CD4-positive, alpha-beta T cell (primary cell): Measurements from ENCODE around the gene ACVR1C. TPM values are rescaled to one million over a fixed set of nuclear protein-coding genes. Genes with fewer than 3 reads are reported as not detected.

Source experiments
- ATAC-seq: fragments of 200-7000 bp; cut with Tn5 transposase; one replicate; pipeline ENCODE4 v1.10.0; 2022; ENCODE audit warnings: mild to moderate bottlenecking; ENCODE audit not compliant: poor library complexity
- CTCF ChIA-PET: fragments of 350-600 bp; sonication (Branson Sonifier 250); formaldehyde crosslinking; loops from one replicate; lab custom pipeline; 2021; ENCODE audit warnings: antibody characterized with exemption, inconsistent platforms; lab: Charles Lee
- POLR2A ChIA-PET: fragments of 350-600 bp; sonication (Branson Sonifier 250); formaldehyde crosslinking; loops from one replicate; lab custom pipeline; 2021; ENCODE audit warnings: antibody characterized with exemption, inconsistent platforms; lab: Charles Lee
- DNase-seq, 14 experiments: peaks; one replicate each; pipeline ENCODE4 v3.0.0-alpha.2; 2013 to 2020; ENCODE audit warnings: mixed read lengths in 2 of 14
- H3K27ac ChIP-seq, 2 donors: one replicate each; pipeline versions ENCODE4 v1.5.1 to v1.7.0; 2013; ENCODE audit warnings: low read length in 2 of 2, low read depth in 1 of 2, mild to moderate bottlenecking in 1 of 2
- H3K27me3 ChIP-seq, 2 experiments: 1 replicate in 1 of 2; 2 replicates in 1 of 2; pipeline versions ENCODE4 v1.6.1 to v1.7.0; 2013; ENCODE audit warnings: low read length in 2 of 2, control low read depth in 1 of 2, mild to moderate bottlenecking in 1 of 2, moderate library complexity in 1 of 2; ENCODE audit not compliant: insufficient read depth in 2 of 2, control insufficient read depth in 1 of 2
- H3K36me3 ChIP-seq: one replicate; pipeline ENCODE4 v1.6.1; 2013; ENCODE audit warnings: low read length, control low read depth; ENCODE audit not compliant: insufficient read depth
- H3K4me1 ChIP-seq: one replicate; pipeline ENCODE4 v1.6.1; 2013; ENCODE audit warnings: low read length, control low read depth; ENCODE audit not compliant: insufficient read depth
- H3K4me3 ChIP-seq: one replicate; pipeline ENCODE4 v1.5.1; 2013; ENCODE audit warnings: mild to moderate bottlenecking, low read length, moderate library complexity
- H3K9me3 ChIP-seq, 2 experiments: 1 replicate in 1 of 2; 2 replicates in 1 of 2; pipeline versions ENCODE4 v1.6.1 to v1.7.0; 2013; ENCODE audit warnings: low read length in 2 of 2, mild to moderate bottlenecking in 2 of 2, control low read depth in 1 of 2, moderate library complexity in 1 of 2; ENCODE audit not compliant: control insufficient read depth in 1 of 2, insufficient read depth in 1 of 2
- H3K27ac Mint-ChIP-seq: one replicate; pipeline ENCODE4 v1.8.0; 2020; ENCODE audit warnings: mixed read lengths
- H3K27me3 Mint-ChIP-seq: one replicate; pipeline ENCODE4 v1.8.0; 2021; ENCODE audit warnings: mixed read lengths
- H3K36me3 Mint-ChIP-seq: one replicate; pipeline ENCODE4 v1.8.0; 2021; ENCODE audit warnings: low read depth, mixed read lengths
- H3K4me1 Mint-ChIP-seq: one replicate; pipeline ENCODE4 v1.8.0; 2021; ENCODE audit warnings: low read depth, mixed read lengths
- H3K4me3 Mint-ChIP-seq: one replicate; pipeline ENCODE4 v1.8.0; 2020; ENCODE audit warnings: mild to moderate bottlenecking, mixed read lengths
- H3K9me3 Mint-ChIP-seq: one replicate; pipeline ENCODE4 v1.8.0; 2020; ENCODE audit warnings: mixed read lengths
- intact Hi-C, 2 experiments: fragments of 100-400 bp; cut with DNase I in 1 of 2; cut with micrococcal nuclease in 1 of 2; formaldehyde crosslinking; loops; one replicate each; pipeline versions ENCODE4 v1.15.1 to v1.9.0; 2023 to 2025; cut with DNase I, micrococcal nuclease
- total RNA-seq, 174 experiments: library from RNA in 2 of 174; stranded (reverse) in 2 of 174; gene quantifications; one replicate each; pipeline ENCODE4 v1.2.3 and lab custom pipeline; 2021 to 2026
- TF ChIP-seq, protein P1 (sequence below): fragments of 200-600 bp; IDR thresholded peaks from one replicate; pipeline ENCODE4 v1.8.0; 2022; ENCODE audit warnings: antibody characterized with exemption, mild to moderate bottlenecking

ACVR1C gene
- total RNA-seq, 2 experiments from 2014 or later, result 5.2 to 6.2 TPM

DNA sequence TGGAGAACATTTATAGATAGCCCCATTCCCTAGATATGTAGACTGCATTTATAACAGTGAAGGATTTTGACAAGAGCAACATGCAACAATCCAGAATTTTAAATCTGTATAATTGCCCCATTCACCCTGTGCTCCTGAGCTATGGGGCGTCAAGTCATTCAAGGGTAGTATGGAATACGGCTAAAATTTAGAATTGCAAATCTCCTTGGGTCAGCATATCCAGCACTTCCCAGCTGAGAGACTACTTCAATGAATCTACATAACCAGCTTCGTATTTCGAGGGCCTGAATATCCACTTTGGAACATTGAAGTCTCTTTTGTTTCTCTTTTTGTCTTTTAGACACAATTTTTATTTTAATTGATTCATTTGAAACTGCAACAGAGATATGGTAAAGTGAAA is 28.4 kb upstream of the ACVR1C start:
- CTCF ChIA-PET, result no interaction called here

DNA sequence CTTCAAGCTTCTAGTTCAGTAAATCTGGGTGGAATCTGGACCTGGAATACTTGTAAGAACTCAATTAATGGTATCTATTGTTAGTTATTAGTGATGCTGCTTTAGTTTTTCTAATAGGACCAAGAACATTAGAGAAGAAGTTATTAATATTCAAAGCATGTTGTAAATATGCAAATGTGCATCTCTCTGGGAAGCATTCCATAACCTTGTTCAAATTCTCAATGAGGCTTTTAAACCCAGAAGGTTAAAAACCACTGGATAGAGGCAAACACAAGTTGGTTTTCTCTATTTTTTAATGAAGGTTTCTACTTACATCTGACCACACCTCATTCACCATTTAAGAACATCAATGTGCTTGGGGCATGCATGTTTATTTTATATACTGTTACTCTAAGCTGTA is 16.1 kb upstream of the ACVR1C start:
- ChIA-PET CTCF (no interaction called here), POLR2A (no interaction called here)
- ATAC-seq, result no peak
- no peak overlapping the region for H3K4me3 Mint-ChIP-seq
- Histone ChIP-seq H3K9me3 (no peaks in the 10 kb centered on the region), H3K4me3 (no peak overlapping the region), H3K27me3 (peaks cover 0 to 4% of the 10 kb centered on the region in 2 experiments), H3K27ac (no peak overlapping the region), H3K4me1 (no peaks in the 10 kb centered on the region), H3K36me3 (no peaks in the 10 kb centered on the region)
- peaks cover 10% of the 10 kb centered on the region for H3K27me3 Mint-ChIP-seq
- no peak for DNase-seq
- no peaks in the 10 kb centered on the region for H3K4me1 Mint-ChIP-seq
- peaks cover 3% of the 10 kb centered on the region for H3K9me3 Mint-ChIP-seq
- TF ChIP-seq, protein P1, sequence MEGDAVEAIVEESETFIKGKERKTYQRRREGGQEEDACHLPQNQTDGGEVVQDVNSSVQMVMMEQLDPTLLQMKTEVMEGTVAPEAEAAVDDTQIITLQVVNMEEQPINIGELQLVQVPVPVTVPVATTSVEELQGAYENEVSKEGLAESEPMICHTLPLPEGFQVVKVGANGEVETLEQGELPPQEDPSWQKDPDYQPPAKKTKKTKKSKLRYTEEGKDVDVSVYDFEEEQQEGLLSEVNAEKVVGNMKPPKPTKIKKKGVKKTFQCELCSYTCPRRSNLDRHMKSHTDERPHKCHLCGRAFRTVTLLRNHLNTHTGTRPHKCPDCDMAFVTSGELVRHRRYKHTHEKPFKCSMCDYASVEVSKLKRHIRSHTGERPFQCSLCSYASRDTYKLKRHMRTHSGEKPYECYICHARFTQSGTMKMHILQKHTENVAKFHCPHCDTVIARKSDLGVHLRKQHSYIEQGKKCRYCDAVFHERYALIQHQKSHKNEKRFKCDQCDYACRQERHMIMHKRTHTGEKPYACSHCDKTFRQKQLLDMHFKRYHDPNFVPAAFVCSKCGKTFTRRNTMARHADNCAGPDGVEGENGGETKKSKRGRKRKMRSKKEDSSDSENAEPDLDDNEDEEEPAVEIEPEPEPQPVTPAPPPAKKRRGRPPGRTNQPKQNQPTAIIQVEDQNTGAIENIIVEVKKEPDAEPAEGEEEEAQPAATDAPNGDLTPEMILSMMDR, result no peak
- no peaks in the 10 kb centered on the region for H3K36me3 Mint-ChIP-seq
- H3K27ac Mint-ChIP-seq, result no peak overlapping the region
- intact Hi-C loops, result no loop called here

More for the DNA sequence above, 28.4 kb upstream of the ACVR1C start:
- Mint-ChIP-seq H3K9me3 (peaks cover 2% of the 10 kb centered on the region), H3K4me3 (no peak overlapping the region), H3K4me1 (no peaks in the 10 kb centered on the region), H3K27ac (no peak overlapping the region), H3K36me3 (no peaks in the 10 kb centered on the region), H3K27me3 (no peaks in the 10 kb centered on the region)
- TF ChIP-seq, protein P1, result no peak
- POLR2A ChIA-PET, result no interaction called here
- Histone ChIP-seq H3K36me3 (no peaks in the 10 kb centered on the region), H3K9me3 (no peaks in the 10 kb centered on the region), H3K27ac (no peak overlapping the region), H3K4me1 (no peaks in the 10 kb centered on the region), H3K27me3 (no peaks in the 10 kb centered on the region), H3K4me3 (no peak overlapping the region)
- intact Hi-C loops, result no loop called here
- DNase-seq (no peak), ATAC-seq (no peak)

DNA sequence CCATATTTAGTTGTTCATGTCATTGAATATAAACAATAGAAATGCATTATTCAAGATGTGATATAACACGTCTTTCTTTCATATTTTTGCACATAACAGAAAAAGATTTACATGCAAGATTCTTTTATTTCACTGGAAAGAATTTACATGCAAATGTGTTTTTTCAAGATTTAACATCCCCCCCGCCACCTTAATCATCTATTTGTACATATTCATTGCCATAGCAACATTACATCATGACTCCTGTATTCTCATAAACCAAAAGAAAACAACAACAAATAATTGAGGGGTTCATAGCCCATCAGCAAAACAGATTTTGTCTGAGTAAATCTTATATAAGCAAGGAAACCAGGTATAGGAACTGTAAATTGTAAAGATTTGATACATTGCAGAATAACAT is 3.2 kb upstream of the ACVR1C start:
- CTCF ChIA-PET, result no interaction called here
- POLR2A ChIA-PET, result no interaction called here
- H3K4me3 Mint-ChIP-seq, result no peak overlapping the region
- DNase-seq (no peak), ATAC-seq (no peak)
- H3K27ac ChIP-seq, result no peak overlapping the region
- H3K36me3 Mint-ChIP-seq, result peaks cover 6% of the 10 kb centered on the region
- H3K36me3 ChIP-seq, result no peaks in the 10 kb centered on the region
- no peaks in the 10 kb centered on the region for H3K9me3 Mint-ChIP-seq
- peaks cover 11% of the 10 kb centered on the region for H3K4me1 ChIP-seq
- no peaks in the 10 kb centered on the region for H3K27me3 ChIP-seq
- no peak overlapping the region for H3K4me3 ChIP-seq
- H3K4me1 Mint-ChIP-seq, result peaks cover 13% of the 10 kb centered on the region
- intact Hi-C loops, result no loop called here
- H3K27ac Mint-ChIP-seq, result no peak overlapping the region
- TF ChIP-seq, protein P1, result no peak
- H3K27me3 Mint-ChIP-seq, result peaks cover 10% of the 10 kb centered on the region
- H3K9me3 ChIP-seq, result no peaks in the 10 kb centered on the region
